GM10847 (cell line): ENCODE data around the gene ELOF1.

Source experiments
- POLR2A ChIP-seq: IDR thresholded peaks from 2 replicates; pipeline ENCODE4 v1.6.1; 2011; ENCODE audit not compliant: insufficient read length; ENCODE audit errors: extremely low read depth

The ELOF1 gene

GRCh38 chr19:11505032-11505503, 54.0 kb downstream of the ELOF1 start:
- no peak for TF ChIP-seq POLR2A

DNA sequence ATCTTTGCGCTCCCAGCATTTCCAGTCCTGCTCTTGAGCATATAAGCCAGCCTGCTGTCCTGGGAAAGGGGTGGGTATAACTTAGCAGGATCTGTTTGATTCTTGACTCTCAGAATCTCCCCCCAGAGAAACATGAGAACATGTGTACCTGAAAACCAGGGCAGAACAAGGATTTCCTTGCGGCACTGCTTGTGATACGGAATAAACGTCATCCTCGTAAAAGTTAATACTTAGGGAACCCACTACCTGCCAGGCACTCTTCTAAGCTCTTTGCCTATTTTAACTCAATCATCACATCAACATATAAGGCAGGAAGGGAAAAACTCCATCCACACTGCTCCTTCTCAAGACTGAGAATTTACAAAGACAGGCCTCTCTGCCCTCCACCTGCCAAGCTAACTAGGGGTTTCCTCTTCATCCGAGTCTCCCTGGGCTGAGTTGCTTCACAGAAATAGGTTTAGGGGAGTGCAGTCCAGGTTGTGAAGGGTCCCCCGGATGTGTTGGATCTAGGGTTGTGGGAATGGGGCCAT, 54.5 kb downstream of the ELOF1 start:
- TF ChIP-seq POLR2A: no peak
